SK-N-SH treated with all-trans-retinoic acid at 6 μM for 48 hours (cell line): ENCODE data around the gene RASSF6.

ENCODE experiments used
- ATAC-seq: fragments of 200-7000 bp; cut with Tn5 transposase; 3 replicates; pipeline ENCODE4 v1.9.1; 2020; ENCODE audit warnings: mild to moderate bottlenecking, moderate library complexity
- ARNTL ChIP-seq: fragments of 450-650 bp; formaldehyde crosslinking; IDR thresholded peaks from 2 replicates; pipeline ENCODE4 v1.5.0; 2020; ENCODE audit warnings: low read depth, mild to moderate bottlenecking, moderate library complexity, borderline replicate concordance
- BACH2 ChIP-seq: fragments of 250-450 bp; sonication (Bioruptor Pico); IDR thresholded peaks from 2 replicates; pipeline ENCODE4 v1.9.0; 2021; ENCODE audit warnings: mild to moderate bottlenecking, borderline replicate concordance
- CSDC2 ChIP-seq: fragments of 250-450 bp; sonication (Bioruptor Pico); IDR thresholded peaks from 2 replicates; pipeline ENCODE4 v1.5.0; 2020; ENCODE audit warnings: mild to moderate bottlenecking, moderate library complexity
- CSRNP3 ChIP-seq: fragments of 250-450 bp; sonication (Bioruptor Pico); IDR thresholded peaks from 2 replicates; pipeline ENCODE4 v1.5.1; 2021; ENCODE audit warnings: mild to moderate bottlenecking, moderate library complexity
- ESRRG ChIP-seq: fragments of 250-450 bp; sonication (Bioruptor Pico); IDR thresholded peaks from 2 replicates; pipeline ENCODE4 v1.6.1; 2021; ENCODE audit warnings: mild to moderate bottlenecking
- ISL1 ChIP-seq: fragments of 250-450 bp; sonication (Bioruptor Pico); IDR thresholded peaks from 2 replicates; pipeline ENCODE4 v2.1.2; 2022; ENCODE audit warnings: mild to moderate bottlenecking, moderate library complexity
- OSR1 ChIP-seq: fragments of 250-450 bp; sonication (Bioruptor Pico); IDR thresholded peaks from 2 replicates; pipeline ENCODE4 v1.8.0; 2022; ENCODE audit warnings: moderate library complexity, mild to moderate bottlenecking, inconsistent platforms
- PATZ1 ChIP-seq: fragments of 250-450 bp; sonication (Bioruptor Pico); IDR thresholded peaks from 2 replicates; pipeline ENCODE4 v1.8.0; 2020; ENCODE audit warnings: mild to moderate bottlenecking, moderate library complexity, borderline replicate concordance
- POU6F1 ChIP-seq: fragments of 250-450 bp; sonication (Bioruptor Pico); IDR thresholded peaks from 2 replicates; pipeline ENCODE4 v1.8.0; 2021; ENCODE audit warnings: low read depth, mild to moderate bottlenecking, moderate library complexity, borderline replicate concordance
- PPARA ChIP-seq: fragments of 250-450 bp; sonication (Bioruptor Pico); IDR thresholded peaks from 2 replicates; pipeline ENCODE4 v1.5.0; 2020; ENCODE audit warnings: mild to moderate bottlenecking, borderline replicate concordance
- RARB ChIP-seq: fragments of 250-450 bp; sonication (Bioruptor Pico); IDR thresholded peaks from 2 replicates; pipeline ENCODE4 v1.8.0; 2021; ENCODE audit warnings: mild to moderate bottlenecking, moderate library complexity
- SNAI2 ChIP-seq: fragments of 250-450 bp; sonication (Bioruptor Pico); IDR thresholded peaks from 2 replicates; pipeline ENCODE4 v1.5.0; 2020; ENCODE audit warnings: mild to moderate bottlenecking, moderate library complexity
- TOX ChIP-seq: fragments of 250-450 bp; sonication (Bioruptor Pico); IDR thresholded peaks from 2 replicates; pipeline ENCODE4 v1.8.0; 2021; ENCODE audit warnings: mild to moderate bottlenecking, moderate library complexity, borderline replicate concordance
- ZC3H10 ChIP-seq: fragments of 250-450 bp; sonication (Bioruptor Pico); IDR thresholded peaks from 2 replicates; pipeline ENCODE4 v1.5.1; 2021; ENCODE audit warnings: mild to moderate bottlenecking, moderate library complexity
- ZFP3 ChIP-seq: fragments of 250-450 bp; sonication (Bioruptor Pico); IDR thresholded peaks from 2 replicates; pipeline ENCODE4 v1.5.0; 2020; ENCODE audit warnings: mild to moderate bottlenecking, moderate library complexity
- ZFP30 ChIP-seq: fragments of 450-650 bp; formaldehyde crosslinking; IDR thresholded peaks from 2 replicates; pipeline ENCODE4 v1.5.0; 2022; ENCODE audit warnings: mild to moderate bottlenecking, moderate library complexity
- ZNF8 ChIP-seq: fragments of 450-650 bp; formaldehyde crosslinking; IDR thresholded peaks from 2 replicates; pipeline ENCODE4 v1.5.0; 2020; ENCODE audit warnings: mild to moderate bottlenecking, moderate library complexity
- TF ChIP-seq, protein P1 (sequence below): fragments of 250-450 bp; sonication (Bioruptor Pico); IDR thresholded peaks from 2 replicates; pipeline ENCODE4 v1.5.0; 2020; ENCODE audit warnings: mild to moderate bottlenecking, moderate library complexity
- TF ChIP-seq, protein P2 (sequence below): fragments of 250-450 bp; sonication (Bioruptor Pico); IDR thresholded peaks from 2 replicates; pipeline ENCODE4 v1.5.1; 2020; ENCODE audit warnings: low read depth, mild to moderate bottlenecking, moderate library complexity

RASSF6 gene

GRCh38 chr4:73544620-73545019, 75.6 kb downstream of the RASSF6 start:
- TF ChIP-seq RARB (no peak), PPARA (CRISPR knock-in tag) (no peak), OSR1 (CRISPR knock-in tag) (no peak), ZC3H10 (CRISPR knock-in tag) (no peak), POU6F1 (CRISPR knock-in tag) (no peak), ESRRG (CRISPR knock-in tag) (no peak)
- no peak for ATAC-seq

GRCh38 chr4:73541251-73541650, 79.0 kb downstream of the RASSF6 start:
- TF ChIP-seq POU6F1 (CRISPR knock-in tag) (no peak), PPARA (CRISPR knock-in tag) (no peak)
- TF ChIP-seq, all 23 proteins: peak for 0
- no peak for ATAC-seq

DNA sequence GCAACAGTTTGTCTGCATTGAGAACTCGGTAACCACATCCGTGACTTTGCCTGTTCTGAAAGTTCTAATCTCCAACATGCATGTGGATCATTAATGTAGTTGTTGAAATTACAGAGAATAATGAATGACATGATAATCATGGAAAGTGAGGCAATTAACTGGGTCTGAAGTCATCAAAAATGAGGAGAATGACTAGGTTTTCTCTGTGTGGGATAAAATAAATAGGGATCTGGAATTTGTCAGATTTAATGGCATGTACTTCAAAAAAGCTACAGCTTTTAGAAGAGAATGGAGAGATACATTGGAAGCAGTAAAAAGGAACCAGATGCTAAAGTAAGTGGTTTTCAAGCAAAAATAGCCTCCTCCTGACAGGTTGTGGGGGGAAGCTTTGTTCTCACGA, 79.4 kb downstream of the RASSF6 start:
- ATAC-seq = no peak
- TF ChIP-seq ISL1 (CRISPR knock-in tag) (no peak), ZNF8 (CRISPR knock-in tag) (no peak), ZFP30 (CRISPR knock-in tag) (no peak), ARNTL (CRISPR knock-in tag) (no peak)

- TF ChIP-seq, protein P1, sequence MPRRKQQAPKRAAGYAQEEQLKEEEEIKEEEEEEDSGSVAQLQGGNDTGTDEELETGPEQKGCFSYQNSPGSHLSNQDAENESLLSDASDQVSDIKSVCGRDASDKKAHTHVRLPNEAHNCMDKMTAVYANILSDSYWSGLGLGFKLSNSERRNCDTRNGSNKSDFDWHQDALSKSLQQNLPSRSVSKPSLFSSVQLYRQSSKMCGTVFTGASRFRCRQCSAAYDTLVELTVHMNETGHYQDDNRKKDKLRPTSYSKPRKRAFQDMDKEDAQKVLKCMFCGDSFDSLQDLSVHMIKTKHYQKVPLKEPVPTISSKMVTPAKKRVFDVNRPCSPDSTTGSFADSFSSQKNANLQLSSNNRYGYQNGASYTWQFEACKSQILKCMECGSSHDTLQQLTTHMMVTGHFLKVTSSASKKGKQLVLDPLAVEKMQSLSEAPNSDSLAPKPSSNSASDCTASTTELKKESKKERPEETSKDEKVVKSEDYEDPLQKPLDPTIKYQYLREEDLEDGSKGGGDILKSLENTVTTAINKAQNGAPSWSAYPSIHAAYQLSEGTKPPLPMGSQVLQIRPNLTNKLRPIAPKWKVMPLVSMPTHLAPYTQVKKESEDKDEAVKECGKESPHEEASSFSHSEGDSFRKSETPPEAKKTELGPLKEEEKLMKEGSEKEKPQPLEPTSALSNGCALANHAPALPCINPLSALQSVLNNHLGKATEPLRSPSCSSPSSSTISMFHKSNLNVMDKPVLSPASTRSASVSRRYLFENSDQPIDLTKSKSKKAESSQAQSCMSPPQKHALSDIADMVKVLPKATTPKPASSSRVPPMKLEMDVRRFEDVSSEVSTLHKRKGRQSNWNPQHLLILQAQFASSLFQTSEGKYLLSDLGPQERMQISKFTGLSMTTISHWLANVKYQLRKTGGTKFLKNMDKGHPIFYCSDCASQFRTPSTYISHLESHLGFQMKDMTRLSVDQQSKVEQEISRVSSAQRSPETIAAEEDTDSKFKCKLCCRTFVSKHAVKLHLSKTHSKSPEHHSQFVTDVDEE (CRISPR knock-in tag) = no peak
- TF ChIP-seq RARB = no peak
- TF ChIP-seq CSDC2 (CRISPR knock-in tag) = no peak
- TF ChIP-seq CSRNP3 (CRISPR knock-in tag) = no peak
- no peak for TF ChIP-seq BACH2 (CRISPR knock-in tag)
- no peak for TF ChIP-seq ARNTL (CRISPR knock-in tag)
- TF ChIP-seq, protein P2, sequence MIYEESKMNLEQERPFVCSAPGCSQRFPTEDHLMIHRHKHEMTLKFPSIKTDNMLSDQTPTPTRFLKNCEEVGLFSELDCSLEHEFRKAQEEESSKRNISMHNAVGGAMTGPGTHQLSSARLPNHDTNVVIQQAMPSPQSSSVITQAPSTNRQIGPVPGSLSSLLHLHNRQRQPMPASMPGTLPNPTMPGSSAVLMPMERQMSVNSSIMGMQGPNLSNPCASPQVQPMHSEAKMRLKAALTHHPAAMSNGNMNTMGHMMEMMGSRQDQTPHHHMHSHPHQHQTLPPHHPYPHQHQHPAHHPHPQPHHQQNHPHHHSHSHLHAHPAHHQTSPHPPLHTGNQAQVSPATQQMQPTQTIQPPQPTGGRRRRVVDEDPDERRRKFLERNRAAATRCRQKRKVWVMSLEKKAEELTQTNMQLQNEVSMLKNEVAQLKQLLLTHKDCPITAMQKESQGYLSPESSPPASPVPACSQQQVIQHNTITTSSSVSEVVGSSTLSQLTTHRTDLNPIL (CRISPR knock-in tag) = no peak
- no peak for TF ChIP-seq ZFP3 (CRISPR knock-in tag)
- no peak for TF ChIP-seq SNAI2 (CRISPR knock-in tag)
- TF ChIP-seq ESRRG (CRISPR knock-in tag) = no peak
- TF ChIP-seq TOX (CRISPR knock-in tag) = no peak
Observed at GRCh38 chr4:73539386-73539785, 80.8 kb downstream of the RASSF6 start.

DNA sequence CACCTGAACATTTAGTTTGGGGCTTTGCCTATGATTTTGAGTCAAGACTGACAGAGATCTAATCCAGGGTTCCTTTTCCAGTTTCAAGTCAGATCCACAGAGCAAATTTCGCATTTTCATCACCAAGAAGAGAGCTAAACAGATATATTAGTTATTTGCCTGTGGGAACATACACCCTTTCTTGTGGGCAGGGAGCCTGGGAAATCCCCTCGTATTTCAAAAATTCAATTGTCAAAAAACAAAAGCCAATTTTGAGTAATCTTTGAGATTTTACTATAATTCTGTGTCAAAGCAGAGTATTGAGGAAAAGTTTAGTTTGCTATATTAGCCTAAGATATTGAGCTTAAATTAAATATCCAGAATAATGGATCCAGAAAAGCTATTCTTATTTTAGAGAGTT, 82.1 kb downstream of the RASSF6 start:
- no peak for ATAC-seq
- TF ChIP-seq ARNTL (CRISPR knock-in tag) (no peak), ZFP30 (CRISPR knock-in tag) (no peak), PATZ1 (CRISPR knock-in tag) (no peak), ZC3H10 (CRISPR knock-in tag) (no peak), SNAI2 (CRISPR knock-in tag) (no peak), ESRRG (CRISPR knock-in tag) (no peak)
- TF ChIP-seq, protein P1 (CRISPR knock-in tag) = no peak

More at GRCh38 chr4:73539386-73539785, 80.8 kb downstream of the RASSF6 start:
- no peak for ATAC-seq
